ENCODE results near the gene TBC1D24.

DNA sequence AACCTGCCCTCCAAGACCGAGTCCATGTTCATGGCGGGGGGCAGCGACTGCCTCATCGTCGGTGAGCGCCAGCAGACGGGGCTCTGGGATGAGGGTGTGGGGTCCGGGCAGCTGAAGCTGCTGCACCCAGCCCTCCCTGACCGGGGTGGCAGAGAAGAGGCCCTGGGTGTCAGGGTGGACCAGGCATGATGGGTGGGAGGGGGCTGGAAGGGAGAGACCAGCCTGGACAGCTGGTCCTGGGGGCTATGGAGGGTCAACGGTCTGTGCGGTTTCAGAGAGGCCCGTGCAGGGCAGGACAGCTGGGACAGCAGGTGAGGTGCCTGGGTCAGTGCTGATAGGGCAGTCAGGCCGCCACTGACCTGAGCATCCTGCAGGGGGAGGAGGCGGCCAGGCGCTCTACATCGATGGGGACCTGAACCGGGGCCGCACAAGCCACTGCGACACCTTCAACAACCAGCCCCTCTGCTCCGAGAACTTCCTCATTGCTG is 25.5 kb downstream of the TBC1D24 start:
- no peak for TF ChIP-seq POLR2AphosphoS5 (IDR thresholded peaks at IDR 0.05; ENCODE audit: low read depth, low read length)
- TF ChIP-seq POLR2A (IDR thresholded peaks at IDR 0.05; ENCODE audit: low read depth, low read length): no peak
- TF ChIP-seq TAF1 (IDR thresholded peaks at IDR 0.05; ENCODE audit: low read depth, low read length): no peak
- no peak for TF ChIP-seq SPI1 (IDR thresholded peaks at IDR 0.05; ENCODE audit: low read depth, low read length)

All from GM12891 (cell line).